CD14-positive monocyte (primary cell): ENCODE measurements around the gene AGPAT3. TPM values are rescaled to one million over a fixed set of nuclear protein-coding genes. Genes with fewer than 3 reads are reported as not detected.
A peak's percentile ranks its signal among the peaks of the same experiment; 100 is the strongest.

Experiments
- DNase-seq, 3 donors: peaks; one replicate each; pipeline ENCODE4 v3.0.0-alpha.2; 2011 to 2022
- H2AFZ ChIP-seq: 2 replicates; pipeline ENCODE4 v1.6.0; 2012; ENCODE audit warnings: mild to moderate bottlenecking, low read depth, low read length, inconsistent platforms; ENCODE audit not compliant: insufficient read depth, poor library complexity, severe bottlenecking
- H3K27ac ChIP-seq, 2 donors: 1 replicate in 1 of 2; 2 replicates in 1 of 2; pipeline ENCODE4 v1.5.1; 2012 to 2013; ENCODE audit warnings: low read length in 2 of 2, control low read depth in 1 of 2, inconsistent platforms in 1 of 2, low read depth in 1 of 2, mild to moderate bottlenecking in 1 of 2
- H3K27me3 ChIP-seq, 2 donors: one replicate each; pipeline versions ENCODE4 v1.6.0 to v1.6.1; 2011 to 2013; ENCODE audit warnings: low read length in 2 of 2; ENCODE audit not compliant: control insufficient read depth in 2 of 2, insufficient read depth in 2 of 2
- H3K36me3 ChIP-seq, 2 donors: replicated peaks in 1 of 2; 1 replicate in 1 of 2; 2 replicates in 1 of 2; pipeline versions ENCODE4 v1.5.1 to v1.6.1; 2012 to 2013; ENCODE audit warnings: low read length in 2 of 2, control low read depth in 1 of 2, inconsistent platforms in 1 of 2, mild to moderate bottlenecking in 1 of 2; ENCODE audit not compliant: insufficient read depth in 2 of 2, control insufficient read depth in 1 of 2
- H3K4me1 ChIP-seq, 2 donors: 1 replicate in 1 of 2; 2 replicates in 1 of 2; pipeline versions ENCODE4 v1.5.1 to v1.6.1; 2012 to 2013; ENCODE audit warnings: low read length in 2 of 2, control low read depth in 1 of 2, inconsistent platforms in 1 of 2, mild to moderate bottlenecking in 1 of 2, moderate library complexity in 1 of 2; ENCODE audit not compliant: insufficient read depth in 2 of 2, control insufficient read depth in 1 of 2
- H3K4me2 ChIP-seq: replicated peaks from 2 replicates; pipeline ENCODE3; 2012; ENCODE audit warnings: low read length, moderate library complexity, mild to moderate bottlenecking; ENCODE audit not compliant: poor library complexity, severe bottlenecking; ENCODE audit errors: extremely low read depth
- H3K4me3 ChIP-seq, 3 experiments: fragments of 200-600 bp in 1 of 3; sonication (generic) in 1 of 3; replicated peaks in 1 of 3; 1 replicate in 2 of 3; 2 replicates in 1 of 3; pipeline ENCODE4 v1.5.1; 2011 to 2013; ENCODE audit warnings: low read length in 3 of 3, mild to moderate bottlenecking in 3 of 3, control low read depth in 2 of 3, low read depth in 2 of 3, inconsistent platforms in 1 of 3, moderate library complexity in 1 of 3
- H3K79me2 ChIP-seq: 2 replicates; pipeline ENCODE4 v1.6.0; 2012; ENCODE audit warnings: mild to moderate bottlenecking, control low read depth, inconsistent platforms, low read length, moderate library complexity; ENCODE audit not compliant: insufficient read depth
- H3K9ac ChIP-seq: 2 replicates; pipeline ENCODE4 v1.6.0; 2017; ENCODE audit warnings: low read length, mild to moderate bottlenecking; ENCODE audit not compliant: insufficient read depth, poor library complexity, severe bottlenecking
- H3K9me3 ChIP-seq, 2 donors: replicated peaks in 1 of 2; 1 replicate in 1 of 2; 2 replicates in 1 of 2; pipeline versions ENCODE4 v1.5.1 to v1.6.1; 2012 to 2013; ENCODE audit warnings: low read length in 2 of 2, control low read depth in 1 of 2; ENCODE audit not compliant: control insufficient read depth in 1 of 2, insufficient read depth in 1 of 2
- H4K20me1 ChIP-seq: 2 replicates; pipeline ENCODE4 v1.6.0; 2012; ENCODE audit warnings: mild to moderate bottlenecking, low read length, control low read depth, moderate library complexity; ENCODE audit not compliant: insufficient read depth
- H3K27ac Mint-ChIP-seq, 7 donors: one replicate each; pipeline ENCODE4 v1.8.0; 2020; ENCODE audit warnings: mild to moderate bottlenecking in 7 of 7, mixed read lengths in 7 of 7, moderate library complexity in 6 of 7, inconsistent platforms in 2 of 7
- H3K27me3 Mint-ChIP-seq, 3 donors: one replicate each; pipeline ENCODE4 v1.8.0; 2021 to 2022; ENCODE audit warnings: low read depth in 3 of 3, mild to moderate bottlenecking in 3 of 3, mixed read lengths in 3 of 3, moderate library complexity in 3 of 3, inconsistent platforms in 1 of 3
- H3K36me3 Mint-ChIP-seq, 2 donors: one replicate each; pipeline ENCODE4 v1.8.0; 2020; ENCODE audit warnings: mixed read lengths in 2 of 2, inconsistent platforms in 1 of 2, mild to moderate bottlenecking in 1 of 2
- H3K4me1 Mint-ChIP-seq: one replicate; pipeline ENCODE4 v1.8.0; 2020; ENCODE audit warnings: mild to moderate bottlenecking, mixed read lengths
- H3K4me3 Mint-ChIP-seq, 2 donors: one replicate each; pipeline ENCODE4 v1.8.0; 2020; ENCODE audit warnings: mild to moderate bottlenecking in 2 of 2, mixed read lengths in 2 of 2, moderate library complexity in 1 of 2
- H3K9me3 Mint-ChIP-seq, 7 donors: one replicate each; pipeline ENCODE4 v1.8.0; 2020 to 2022; ENCODE audit warnings: mixed read lengths in 7 of 7, mild to moderate bottlenecking in 6 of 7, moderate library complexity in 6 of 7, inconsistent platforms in 2 of 7
- WGBS: methylation state at CpG from one replicate; pipeline ENCODE4 v1.1.5; 2013; ENCODE audit warnings: missing lambda C conversion rate; ENCODE audit not compliant: insufficient coverage; 5-methylcytosine and 5-hydroxymethylcytosine counted together
- intact Hi-C, 2 donors: fragments of 100-400 bp; cut with micrococcal nuclease; formaldehyde crosslinking; loops; one replicate each; pipeline versions ENCODE4 v1.15.0 to v1.15.1; 2023
- polyA plus RNA-seq, 3 donors: library from polyadenylated mRNA; depleted of rRNA in 1 of 3; unstranded in 2 of 3; stranded (reverse) in 1 of 3; fragments of 300-500 nt in 2 of 3; fragments of >200 nt in 1 of 3; fragmentation: Illumina TruSeq in 2 of 3; gene quantifications; 1 replicate in 2 of 3; 2 replicates in 1 of 3; pipeline ENCODE4 v1.2.3, GENCODE V29; 2012 to 2021
- TF ChIP-seq, protein P1 (sequence below): fragments of 200-600 bp; IDR thresholded peaks from one replicate; pipeline ENCODE4 v1.8.0; 2022; ENCODE audit warnings: antibody characterized with exemption, mild to moderate bottlenecking

The AGPAT3 gene
- polyA plus RNA-seq, 3 donors: 24.9 to 49.3 (median 26.2) TPM

GRCh38 chr21:43937051-43937832, 72.2 kb downstream of the AGPAT3 start:
- H4K20me1 ChIP-seq: peaks cover 100% of the 10 kb centered on the region
- peaks cover 90% of the 10 kb centered on the region for H3K79me2 ChIP-seq
- peaks cover 15 to 21% of the 10 kb centered on the region in 2 donors for H3K4me1 ChIP-seq
- no peak overlapping the region for H3K9ac ChIP-seq
- no peak overlapping the region for H2AFZ ChIP-seq
- 95% methylated on average over 10 of the region's 12 CpGs for WGBS
- H3K4me2 ChIP-seq: no peak overlapping the region
- peak overlapping the region; percentile 19 to 52 for H3K27ac ChIP-seq
- no peaks in the 10 kb centered on the region for H3K27me3 ChIP-seq
- H3K4me3 ChIP-seq: no peak overlapping the region
- H3K9me3 Mint-ChIP-seq: peaks cover 0 to 3% (median 0%) of the 10 kb centered on the region in 7 donors
- peak overlapping the region; percentile 20 to 64 (median 42) for H3K27ac Mint-ChIP-seq
- intact Hi-C loops: loop anchor here (5.0 to 10.0 kb wide), 2 partner anchors 122 to 125 kb away; no protein-coding TSS in a partner anchor
- H3K9me3 ChIP-seq: no peaks in the 10 kb centered on the region
- peaks cover 22% of the 10 kb centered on the region for H3K4me1 Mint-ChIP-seq
- H3K27me3 Mint-ChIP-seq: no peaks in the 10 kb centered on the region
- peak overlapping the region in 1 of 2 donors; percentile 40 for H3K4me3 Mint-ChIP-seq
- peaks cover 30 to 73% of the 10 kb centered on the region in 2 donors for H3K36me3 Mint-ChIP-seq
- no peak for DNase-seq
- TF ChIP-seq, protein P1, sequence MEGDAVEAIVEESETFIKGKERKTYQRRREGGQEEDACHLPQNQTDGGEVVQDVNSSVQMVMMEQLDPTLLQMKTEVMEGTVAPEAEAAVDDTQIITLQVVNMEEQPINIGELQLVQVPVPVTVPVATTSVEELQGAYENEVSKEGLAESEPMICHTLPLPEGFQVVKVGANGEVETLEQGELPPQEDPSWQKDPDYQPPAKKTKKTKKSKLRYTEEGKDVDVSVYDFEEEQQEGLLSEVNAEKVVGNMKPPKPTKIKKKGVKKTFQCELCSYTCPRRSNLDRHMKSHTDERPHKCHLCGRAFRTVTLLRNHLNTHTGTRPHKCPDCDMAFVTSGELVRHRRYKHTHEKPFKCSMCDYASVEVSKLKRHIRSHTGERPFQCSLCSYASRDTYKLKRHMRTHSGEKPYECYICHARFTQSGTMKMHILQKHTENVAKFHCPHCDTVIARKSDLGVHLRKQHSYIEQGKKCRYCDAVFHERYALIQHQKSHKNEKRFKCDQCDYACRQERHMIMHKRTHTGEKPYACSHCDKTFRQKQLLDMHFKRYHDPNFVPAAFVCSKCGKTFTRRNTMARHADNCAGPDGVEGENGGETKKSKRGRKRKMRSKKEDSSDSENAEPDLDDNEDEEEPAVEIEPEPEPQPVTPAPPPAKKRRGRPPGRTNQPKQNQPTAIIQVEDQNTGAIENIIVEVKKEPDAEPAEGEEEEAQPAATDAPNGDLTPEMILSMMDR: no peak
- H3K36me3 ChIP-seq: peaks cover 30 to 71% of the 10 kb centered on the region in 2 donors

DNA sequence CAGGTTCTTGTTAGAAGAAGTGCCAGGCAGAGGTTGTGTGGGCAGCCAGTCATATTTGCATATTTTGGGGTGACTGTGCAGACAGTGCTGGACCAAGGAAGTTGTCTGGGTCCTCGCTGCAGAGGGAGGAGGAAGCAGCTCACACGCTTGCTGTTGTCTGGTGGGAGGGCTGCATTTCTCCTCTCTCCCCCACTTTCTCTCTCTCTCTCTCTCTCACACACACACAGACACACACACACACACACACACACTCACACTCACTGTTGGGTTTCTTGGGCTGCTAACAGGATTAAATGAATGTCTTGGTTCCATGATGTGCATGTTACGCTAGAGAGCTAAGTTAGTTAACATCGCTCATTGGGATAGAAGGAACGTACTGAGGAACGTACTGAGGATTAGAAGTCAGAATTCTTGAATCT, 72.9 kb downstream of the AGPAT3 start:
- Mint-ChIP-seq H3K4me1 (peaks cover 22% of the 10 kb centered on the region), H3K27me3 (peaks cover 0 to 2% (median 0%) of the 10 kb centered on the region in 3 donors), H3K27ac (peak overlapping the region in 6 of 7 donors; percentile 27 to 64 (median 56)), H3K9me3 (peaks cover 0 to 3% (median 0%) of the 10 kb centered on the region in 7 donors), H3K4me3 (no peak overlapping the region), H3K36me3 (peaks cover 31 to 71% of the 10 kb centered on the region in 2 donors)
- H3K4me2 ChIP-seq: no peak overlapping the region
- peaks cover 34 to 66% of the 10 kb centered on the region in 2 donors for H3K36me3 ChIP-seq
- H3K79me2 ChIP-seq: peaks cover 93% of the 10 kb centered on the region
- TF ChIP-seq, protein P1: no peak
- no peak overlapping the region for H3K4me3 ChIP-seq
- no peaks in the 10 kb centered on the region for H3K27me3 ChIP-seq
- H3K4me1 ChIP-seq: peaks cover 15 to 21% of the 10 kb centered on the region in 2 donors
- DNase-seq: peak; percentile 25 to 38 (median 33)
- H2AFZ ChIP-seq: no peak overlapping the region
- peak overlapping the region; percentile 19 to 52 for H3K27ac ChIP-seq
- H4K20me1 ChIP-seq: peaks cover 100% of the 10 kb centered on the region
- intact Hi-C loops: loop anchor here (5.0 to 10.0 kb wide), 2 partner anchors 123 to 126 kb away; no protein-coding TSS in a partner anchor
- WGBS: 90% methylated on average over 3 of the region's 6 CpGs
- H3K9ac ChIP-seq: no peak overlapping the region
- no peaks in the 10 kb centered on the region for H3K9me3 ChIP-seq
